A172 (cell line): ENCODE measurements around the gene NPTX1. TPM values are rescaled to one million over a fixed set of nuclear protein-coding genes. Genes with fewer than 3 reads are reported as not detected.

ENCODE experiments used
- DNase-seq: peaks from one replicate; pipeline ENCODE4 v3.0.0-alpha.2; 2015; ENCODE audit warnings: low spot score
- total RNA-seq: library from RNA; depleted of rRNA; stranded (reverse); fragments of >200 nt; shearing (Covaris generic); gene quantifications from 2 replicates; pipeline ENCODE4 v1.2.3, GENCODE V29; 2014

NPTX1 gene
- total RNA-seq, 1 experiment from 2014 or later: 0.53 TPM

DNA sequence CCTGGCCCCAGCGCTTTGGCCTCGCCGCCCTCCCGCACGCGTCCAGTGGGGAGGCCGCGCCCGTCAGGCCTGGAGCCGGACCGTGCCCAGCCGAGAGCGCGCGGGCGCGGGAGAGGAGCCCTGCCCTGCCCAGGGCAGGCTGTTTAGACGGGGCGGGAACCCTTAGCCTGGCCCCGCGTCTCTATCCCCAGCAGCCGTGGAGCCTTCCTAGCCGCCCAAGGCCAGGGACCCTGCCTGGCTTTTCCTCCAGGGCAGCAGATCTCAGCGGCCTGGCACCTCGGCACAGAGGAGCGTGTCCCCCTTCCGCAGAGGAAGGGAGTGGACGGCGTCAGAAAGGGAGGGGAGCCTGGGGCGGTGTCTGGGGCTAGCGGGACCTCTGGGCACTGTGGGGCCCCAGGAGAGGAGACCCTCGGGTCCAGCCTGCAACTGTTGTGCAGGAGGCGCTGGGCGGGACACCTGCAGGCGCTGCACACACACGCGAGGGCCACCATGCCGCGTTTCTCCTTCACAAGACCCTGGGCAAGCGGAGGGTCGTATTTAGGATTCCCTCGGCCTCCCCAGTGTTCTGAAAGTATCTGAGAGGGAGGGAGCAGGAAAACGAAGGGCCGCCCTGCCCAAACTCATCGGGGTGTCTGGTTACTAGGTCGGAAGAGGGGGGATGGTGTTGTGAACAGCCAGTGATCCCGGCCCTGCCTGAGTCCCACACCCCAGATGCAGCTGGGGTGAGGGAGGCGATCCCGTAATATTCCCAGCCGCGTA lies 2.3 kb upstream of the NPTX1 start:
- DNase-seq: no peak

GRCh38 chr17:80477647-80478478 lies 1.5 kb upstream of the NPTX1 start:
- no peak for DNase-seq

DNA sequence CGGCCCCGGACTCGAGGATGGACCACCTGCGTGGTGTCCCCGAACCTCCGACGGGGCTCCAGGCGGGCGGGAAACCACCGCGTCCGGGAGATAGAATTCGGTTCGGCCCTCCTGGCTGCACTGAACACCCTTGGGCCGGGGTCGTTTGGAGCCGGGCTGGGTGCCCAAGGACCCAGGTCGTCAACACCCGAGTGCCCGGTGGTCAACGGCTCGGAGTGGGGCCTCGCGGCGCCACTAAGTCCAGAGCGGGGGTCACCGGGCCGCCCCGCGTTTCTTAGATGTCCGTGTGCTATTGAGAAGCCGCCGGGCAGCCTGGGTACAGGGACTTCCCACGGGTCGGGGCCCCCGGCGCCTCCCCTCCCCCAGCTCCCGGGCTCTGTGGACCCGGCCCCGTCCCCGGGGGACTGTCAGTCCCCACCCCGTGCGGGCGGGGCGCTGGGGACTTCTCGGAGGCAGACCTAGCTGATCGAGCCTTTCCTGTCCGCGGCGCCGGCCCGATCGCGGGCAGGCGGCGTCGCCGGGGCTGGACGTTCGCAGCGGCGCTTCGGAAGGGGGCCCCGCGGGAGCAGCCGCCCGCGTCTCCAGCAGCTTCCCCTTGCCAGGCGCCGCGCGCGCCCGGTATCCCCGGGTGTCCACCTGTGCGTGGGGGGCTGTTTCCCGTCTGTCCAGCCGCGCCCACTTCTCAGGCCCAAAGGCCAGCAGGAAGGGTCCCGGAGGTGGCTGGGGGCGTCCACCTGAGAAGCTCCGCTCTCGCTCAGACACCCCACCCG lies 655 bp upstream of the NPTX1 start:
- DNase-seq: no peak

GRCh38 chr17:80474961-80475909 lies 1.2 kb downstream of the NPTX1 start:
- DNase-seq: no peak

DNA sequence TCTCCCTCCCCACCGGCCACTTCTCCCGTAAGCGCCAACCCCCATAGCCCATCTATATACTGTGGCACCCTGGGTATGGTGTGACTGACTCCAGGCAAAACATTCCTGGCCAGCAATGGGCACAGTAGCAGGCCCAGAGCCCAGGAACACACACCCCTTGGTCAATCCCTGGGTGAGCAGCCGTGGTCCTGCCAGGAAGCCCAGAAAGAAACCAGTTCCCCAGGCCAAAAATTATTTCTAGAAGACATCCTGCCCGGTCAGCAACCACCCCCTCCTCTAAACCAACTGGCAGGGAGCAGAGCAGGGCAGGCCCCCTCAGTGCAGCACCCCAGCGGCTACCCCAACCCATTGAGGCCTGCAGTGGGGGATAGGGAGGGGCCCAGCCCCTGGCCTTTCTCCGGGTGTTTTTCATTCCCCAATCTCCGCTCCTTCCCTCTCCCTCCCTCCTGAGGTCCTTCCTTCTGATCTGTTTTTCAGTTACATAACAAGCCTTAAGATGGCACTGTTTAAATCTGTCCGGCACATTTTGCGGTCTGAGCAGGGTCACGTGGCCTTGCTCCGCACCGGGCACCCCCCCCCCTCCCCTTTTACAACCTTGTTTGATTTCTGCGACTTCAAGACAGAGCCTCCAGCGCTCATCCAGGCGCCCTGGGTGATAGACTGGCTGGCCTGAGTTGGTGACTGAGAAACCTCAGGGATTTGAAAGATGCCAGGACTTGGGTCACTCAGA lies 2.0 kb downstream of the NPTX1 start:
- DNase-seq: peak; percentile 44

DNA sequence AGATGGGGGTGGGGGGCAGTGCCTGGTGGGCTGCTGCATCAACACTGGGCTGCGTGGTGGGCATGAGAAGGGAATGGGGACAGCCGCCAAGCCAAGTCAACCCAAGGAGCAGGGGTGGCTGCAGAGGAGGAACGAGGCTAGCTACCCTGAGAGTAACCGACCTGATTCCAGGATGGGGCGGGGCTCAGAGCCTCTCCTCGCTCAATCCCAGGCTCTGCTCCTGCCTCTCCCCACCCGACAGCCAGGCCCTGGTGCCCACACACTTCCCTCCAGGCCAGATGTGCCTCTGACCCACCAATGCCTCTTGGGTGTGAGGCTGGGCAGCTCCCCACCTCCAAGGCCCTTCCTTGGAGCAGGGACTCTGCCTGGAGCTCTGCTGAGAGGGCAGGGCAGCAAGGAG lies 2.7 kb downstream of the NPTX1 start:
- no peak for DNase-seq

DNA sequence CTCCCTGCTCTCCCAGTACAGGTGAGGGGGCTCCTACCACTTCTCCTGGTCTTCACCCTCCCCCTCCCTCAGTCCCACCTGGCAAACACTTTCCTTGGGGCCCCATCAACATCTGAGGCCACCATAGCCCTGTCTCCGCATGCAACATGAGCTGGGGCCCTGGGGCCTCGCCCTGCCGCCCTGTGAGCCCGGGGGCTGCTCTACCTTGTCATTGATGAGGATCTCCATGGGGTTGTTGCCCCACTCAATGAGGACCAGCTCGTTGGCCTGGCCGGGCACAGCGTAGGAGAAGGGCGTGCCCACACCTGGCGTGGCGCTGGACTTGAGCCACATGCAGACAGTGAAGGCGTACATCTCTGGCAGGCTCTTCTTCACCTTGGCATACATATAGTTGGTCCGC lies 3.4 kb downstream of the NPTX1 start:
- DNase-seq: no peak

GRCh38 chr17:80471922-80472321 lies 4.5 kb downstream of the NPTX1 start:
- no peak for DNase-seq

- no peak for DNase-seq
Observed at GRCh38 chr17:80470603-80471002, 5.8 kb downstream of the NPTX1 start.

- no peak for DNase-seq
Observed at GRCh38 chr17:80469667-80470066, 6.7 kb downstream of the NPTX1 start.

DNA sequence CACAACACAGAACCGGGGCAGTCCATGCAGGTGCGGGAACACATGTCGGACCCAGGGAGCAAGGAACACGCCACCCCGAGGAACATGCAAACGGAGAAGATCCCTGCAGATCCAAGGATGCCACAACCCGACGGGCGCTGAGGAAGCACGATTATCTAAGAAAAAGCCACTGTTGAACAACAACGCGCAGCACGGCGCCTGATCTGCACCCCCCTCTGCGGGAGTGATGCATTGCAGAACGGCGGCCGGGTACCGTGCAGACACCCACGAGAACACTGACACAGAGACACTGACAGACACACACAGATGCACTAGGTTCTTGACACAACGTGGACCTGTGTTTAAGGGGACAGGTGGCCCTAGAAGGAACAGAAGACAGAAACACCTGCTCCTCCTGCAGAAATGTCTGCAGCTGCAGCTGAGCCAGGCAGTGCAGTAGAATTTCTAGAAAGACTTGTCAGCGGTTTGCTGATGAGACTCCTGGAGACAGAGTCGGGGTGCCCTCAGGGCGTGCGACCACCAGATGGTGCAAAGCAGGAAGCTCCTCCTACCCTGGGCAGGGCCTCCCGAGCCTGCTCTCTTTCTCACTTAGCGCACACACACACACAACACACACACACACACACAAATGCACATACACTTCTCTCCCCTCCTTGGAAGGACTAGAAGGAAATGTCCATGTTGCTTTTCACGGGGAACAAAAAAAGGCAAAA lies 7.5 kb downstream of the NPTX1 start:
- DNase-seq: no peak

- DNase-seq: no peak
Observed at GRCh38 chr17:80468242-80468641, 8.2 kb downstream of the NPTX1 start.

GRCh38 chr17:80466188-80466705 lies 10.2 kb downstream of the NPTX1 start:
- DNase-seq: no peak

DNA sequence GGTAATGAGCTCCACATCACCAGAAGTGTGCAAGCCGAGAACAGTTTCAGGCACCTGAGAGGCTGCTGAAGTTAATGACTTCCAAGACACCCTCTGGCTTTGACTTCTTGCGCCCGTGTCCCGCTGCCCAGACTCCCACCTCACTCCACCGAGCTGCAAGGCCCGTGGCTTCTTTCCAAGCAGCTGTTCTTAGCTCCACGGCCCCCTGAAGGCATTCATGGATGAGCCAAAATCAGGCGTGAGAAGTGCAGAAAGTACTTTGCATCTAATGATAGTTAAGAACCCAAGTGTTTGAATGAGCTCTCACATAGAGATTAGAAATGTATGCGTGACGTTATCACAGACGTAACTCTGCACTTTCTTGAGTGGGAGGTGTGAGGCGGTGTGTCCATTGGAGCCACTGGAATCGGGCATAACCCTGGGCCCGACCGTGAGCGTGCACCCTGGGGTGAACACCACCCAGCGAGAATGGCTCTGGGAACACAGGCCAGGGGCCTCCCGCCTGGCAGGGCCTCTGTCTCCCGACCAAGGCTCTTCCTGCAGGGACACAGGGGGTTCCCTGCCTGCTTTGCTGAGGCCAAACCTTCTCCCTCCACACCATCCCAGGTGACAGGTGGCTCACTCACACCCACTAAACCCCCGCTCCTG lies 11.0 kb downstream of the NPTX1 start:
- DNase-seq: no peak

- DNase-seq: no peak
Observed at GRCh38 chr17:80464486-80464885, 11.9 kb downstream of the NPTX1 start.

DNA sequence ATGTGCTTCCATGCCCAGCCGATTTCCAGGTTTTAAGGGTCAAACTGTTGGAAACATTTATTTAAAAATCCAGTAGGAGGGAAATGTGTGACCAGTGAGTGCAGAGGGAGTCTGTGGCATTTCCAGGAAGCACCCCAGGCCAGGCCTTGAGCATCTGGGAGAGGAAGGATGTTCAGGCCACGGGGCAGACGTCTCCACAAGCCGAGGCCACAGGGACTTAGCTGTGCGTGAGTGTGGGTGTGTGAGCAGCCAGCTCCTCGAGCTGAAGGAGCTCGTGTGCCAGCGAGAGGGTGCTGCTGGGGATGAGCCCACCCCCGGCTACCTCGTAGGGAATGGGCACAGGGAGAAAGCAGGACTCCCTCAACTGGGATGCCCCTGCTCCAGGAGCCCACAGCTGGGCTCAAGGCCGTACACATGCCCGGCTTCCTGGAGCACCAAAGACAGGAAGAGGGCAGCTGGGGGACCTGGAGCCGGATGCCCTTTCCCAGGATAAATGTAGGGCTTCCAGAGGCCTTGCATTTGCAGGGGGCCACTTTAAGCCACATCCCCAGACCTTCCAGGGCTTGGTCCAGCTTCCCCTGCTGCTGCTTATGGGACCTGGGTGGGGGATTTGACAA lies 12.5 kb downstream of the NPTX1 start:
- DNase-seq: no peak

- no peak for DNase-seq
Observed at GRCh38 chr17:80461528-80462160, 14.8 kb downstream of the NPTX1 start.

GRCh38 chr17:80460429-80460834 lies 16.0 kb downstream of the NPTX1 start:
- DNase-seq: no peak
